ENCODE results near the gene TMIGD2. TPM values are rescaled to one million over a fixed set of nuclear protein-coding genes. Genes with fewer than 3 reads are reported as not detected.

TMIGD2 gene
- total RNA-seq, 1 donor from 2014 or later: 2.7 TPM

DNA sequence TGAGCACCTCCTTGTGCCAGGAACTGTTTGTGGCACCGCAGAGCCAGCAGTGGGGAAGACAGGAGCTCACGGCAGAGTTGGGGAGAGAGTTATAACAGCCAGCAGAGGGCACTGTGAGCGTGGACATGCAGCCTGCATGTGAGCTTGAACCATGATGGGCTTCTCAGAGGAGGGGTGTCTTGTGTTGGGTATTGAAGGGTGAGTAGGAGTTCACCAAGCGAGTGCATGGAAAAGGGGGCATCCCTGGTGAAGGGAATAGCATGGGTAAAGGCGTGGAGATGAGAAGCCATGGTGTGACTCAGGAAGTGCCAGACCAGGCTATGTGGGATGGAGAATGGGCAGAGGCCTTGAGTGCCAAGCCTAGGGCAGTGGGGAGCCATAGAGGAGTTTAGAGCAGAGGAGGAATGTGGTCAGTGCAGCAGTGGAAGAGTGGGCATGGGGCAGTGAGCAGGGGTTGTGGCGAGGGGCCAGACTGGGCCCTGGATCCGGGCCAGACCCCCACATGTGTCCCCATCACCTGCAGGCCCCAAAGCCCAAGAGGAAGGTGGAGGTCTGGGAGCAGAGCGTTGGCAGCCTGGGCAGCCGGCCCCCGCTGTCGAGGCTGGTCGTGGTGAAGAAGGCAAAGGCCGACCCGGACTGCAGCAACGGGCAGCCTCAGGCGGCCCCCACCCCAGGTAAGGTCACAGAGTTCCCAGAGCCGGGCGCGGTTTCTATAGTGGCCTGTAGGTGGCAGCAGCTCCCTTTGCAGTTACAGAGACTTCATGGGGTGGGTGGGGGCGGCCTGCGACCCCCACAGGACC, 34.9 kb downstream of the TMIGD2 start:
- no peaks in the 10 kb centered on the region for H3K4me1 ChIP-seq
- H3K27me3 ChIP-seq: no peaks in the 10 kb centered on the region
- TF ChIP-seq, protein P1, sequence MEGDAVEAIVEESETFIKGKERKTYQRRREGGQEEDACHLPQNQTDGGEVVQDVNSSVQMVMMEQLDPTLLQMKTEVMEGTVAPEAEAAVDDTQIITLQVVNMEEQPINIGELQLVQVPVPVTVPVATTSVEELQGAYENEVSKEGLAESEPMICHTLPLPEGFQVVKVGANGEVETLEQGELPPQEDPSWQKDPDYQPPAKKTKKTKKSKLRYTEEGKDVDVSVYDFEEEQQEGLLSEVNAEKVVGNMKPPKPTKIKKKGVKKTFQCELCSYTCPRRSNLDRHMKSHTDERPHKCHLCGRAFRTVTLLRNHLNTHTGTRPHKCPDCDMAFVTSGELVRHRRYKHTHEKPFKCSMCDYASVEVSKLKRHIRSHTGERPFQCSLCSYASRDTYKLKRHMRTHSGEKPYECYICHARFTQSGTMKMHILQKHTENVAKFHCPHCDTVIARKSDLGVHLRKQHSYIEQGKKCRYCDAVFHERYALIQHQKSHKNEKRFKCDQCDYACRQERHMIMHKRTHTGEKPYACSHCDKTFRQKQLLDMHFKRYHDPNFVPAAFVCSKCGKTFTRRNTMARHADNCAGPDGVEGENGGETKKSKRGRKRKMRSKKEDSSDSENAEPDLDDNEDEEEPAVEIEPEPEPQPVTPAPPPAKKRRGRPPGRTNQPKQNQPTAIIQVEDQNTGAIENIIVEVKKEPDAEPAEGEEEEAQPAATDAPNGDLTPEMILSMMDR (IDR thresholded peaks at IDR 0.05): peak; percentile 81
- peaks cover 63% of the 10 kb centered on the region for H3K36me3 ChIP-seq
- no peak overlapping the region for H3K27ac ChIP-seq
- intact Hi-C loops (cut with DNase I): no loop called here
- DNase-seq (peak; percentile 75), ATAC-seq (peak; percentile 79)
- H3K9me3 ChIP-seq: no peaks in the 10 kb centered on the region
- H3K4me3 ChIP-seq: no peak overlapping the region

DNA sequence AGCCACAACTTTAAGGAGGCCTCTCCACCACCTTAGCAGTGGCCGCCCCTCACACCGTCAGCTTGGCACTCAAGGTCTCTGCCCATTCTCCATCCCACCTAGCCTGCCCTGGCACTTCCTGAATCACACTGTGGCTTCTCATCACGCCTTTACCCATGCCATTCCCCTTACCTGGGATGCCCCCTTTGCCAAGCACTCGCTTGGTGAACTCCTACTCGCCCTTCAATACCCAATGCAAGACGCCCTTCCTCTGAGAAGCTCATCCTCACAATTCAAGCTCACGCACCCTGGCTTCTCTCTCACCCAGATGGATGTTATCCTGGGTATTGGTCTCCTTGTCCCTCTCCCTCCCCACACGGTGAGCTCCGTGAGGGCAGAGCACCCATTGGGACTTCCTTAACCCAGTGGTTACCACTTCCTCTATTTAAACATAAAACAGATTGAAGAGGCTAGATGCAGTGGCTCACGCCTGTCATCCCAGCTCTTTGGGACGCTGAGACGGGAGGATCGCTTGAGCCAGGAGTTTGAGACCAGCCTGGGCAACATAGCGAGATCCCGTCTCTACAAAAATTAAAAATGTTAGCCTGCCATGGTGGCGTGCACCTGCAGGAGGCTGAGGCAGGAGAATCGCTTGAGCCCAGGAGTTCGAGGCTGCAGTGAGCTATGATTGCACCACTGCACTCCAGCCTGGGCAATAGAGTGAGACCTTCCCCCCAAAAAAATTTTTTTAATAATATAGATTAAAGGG, 35.8 kb downstream of the TMIGD2 start:
- intact Hi-C loops (cut with DNase I): no loop called here
- TF ChIP-seq, protein P1 (IDR thresholded peaks at IDR 0.05): no peak
- H3K4me1 ChIP-seq: no peaks in the 10 kb centered on the region
- no peak overlapping the region for H3K4me3 ChIP-seq
- peaks cover 72% of the 10 kb centered on the region for H3K36me3 ChIP-seq
- DNase-seq (no peak), ATAC-seq (peak; percentile 59)
- H3K27me3 ChIP-seq: no peaks in the 10 kb centered on the region
- no peak overlapping the region for H3K27ac ChIP-seq
- H3K9me3 ChIP-seq: no peaks in the 10 kb centered on the region

DNA sequence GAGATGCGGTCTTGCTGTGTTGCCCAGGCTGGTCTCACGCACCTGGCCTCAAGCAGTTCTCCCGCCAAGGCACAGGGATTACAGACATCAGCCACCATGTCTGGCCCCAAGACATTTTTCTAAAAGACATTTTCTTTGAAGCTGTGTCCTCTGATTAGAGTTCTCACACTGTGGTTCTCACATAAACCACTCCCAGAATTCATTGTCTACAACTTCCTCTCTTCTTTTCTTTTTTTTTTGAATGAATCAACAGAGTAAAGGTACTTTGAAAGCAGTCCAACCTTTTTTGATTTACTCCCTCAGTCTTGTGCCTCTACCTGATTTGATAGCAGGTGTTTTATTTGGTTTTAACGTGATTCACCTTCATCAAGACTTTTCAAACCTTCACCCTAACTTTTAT, 37.4 kb downstream of the TMIGD2 start:
- Histone ChIP-seq H3K4me3 (no peak overlapping the region), H3K27ac (no peak overlapping the region), H3K4me1 (no peaks in the 10 kb centered on the region), H3K27me3 (no peaks in the 10 kb centered on the region), H3K36me3 (peaks cover 85% of the 10 kb centered on the region), H3K9me3 (no peaks in the 10 kb centered on the region)
- intact Hi-C loops (cut with DNase I): no loop called here
- DNase-seq (no peak), ATAC-seq (no peak)
- TF ChIP-seq, protein P1 (IDR thresholded peaks at IDR 0.05): no peak

DNA sequence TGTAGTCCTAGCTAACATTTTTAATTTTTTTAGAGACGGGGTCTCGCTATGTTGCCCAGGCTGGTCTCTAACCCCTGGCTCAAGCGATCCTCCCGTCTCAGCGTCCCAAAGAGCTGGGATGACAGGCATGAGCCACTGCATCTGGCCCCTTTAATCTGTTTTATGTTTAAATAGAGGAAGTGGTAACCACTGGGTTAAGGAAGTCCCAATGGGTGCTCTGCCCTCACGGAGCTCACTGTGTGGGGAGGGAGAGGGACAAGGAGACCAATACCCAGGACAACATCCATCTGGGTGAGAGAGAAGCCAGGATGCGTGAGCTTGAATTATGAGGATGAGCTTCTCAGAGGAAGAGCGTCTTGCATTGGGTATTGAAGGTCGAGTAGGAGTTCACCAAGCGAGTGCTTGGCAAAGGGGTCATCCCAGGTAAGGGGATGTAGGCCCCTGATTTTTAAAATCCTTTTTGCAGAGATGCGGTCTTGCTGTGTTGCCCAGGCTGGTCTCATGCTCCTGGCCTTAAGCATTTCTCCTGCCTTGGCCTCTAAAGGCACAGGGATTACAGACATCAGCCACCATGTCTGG, 41.5 kb downstream of the TMIGD2 start:
- peak; percentile 66 for ATAC-seq
- DNase-seq: no peak
- TF ChIP-seq, protein P1 (IDR thresholded peaks at IDR 0.05): no peak
- no peaks in the 10 kb centered on the region for H3K27me3 ChIP-seq
- no peaks in the 10 kb centered on the region for H3K4me1 ChIP-seq
- intact Hi-C loops (cut with DNase I): no loop called here
- peaks cover 88% of the 10 kb centered on the region for H3K36me3 ChIP-seq
- no peak overlapping the region for H3K27ac ChIP-seq
- no peak overlapping the region for H3K4me3 ChIP-seq
- no peaks in the 10 kb centered on the region for H3K9me3 ChIP-seq

DNA sequence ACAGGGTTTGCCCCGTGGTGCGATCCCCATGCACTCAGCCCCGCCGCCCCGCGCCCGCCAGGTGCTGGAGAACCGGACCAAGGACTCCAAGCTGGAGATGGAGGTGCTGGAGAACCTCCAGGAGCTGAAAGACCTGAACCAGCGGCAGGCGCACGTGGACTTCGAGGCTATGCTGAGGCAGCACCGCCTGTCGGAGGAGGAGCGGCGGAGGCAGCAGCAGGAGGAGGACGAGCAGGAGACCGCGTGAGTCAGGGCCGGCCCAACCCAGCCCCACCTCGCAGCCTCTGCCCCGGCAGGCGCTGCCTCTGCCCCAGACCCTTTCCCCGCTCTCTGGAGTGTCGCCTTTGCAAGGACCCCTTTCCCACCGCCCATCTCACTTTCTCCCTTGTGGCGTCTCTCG, 44.0 kb downstream of the TMIGD2 start:
- TF ChIP-seq, protein P1 (IDR thresholded peaks at IDR 0.05): no peak
- ATAC-seq (no peak), DNase-seq (no peak)
- H3K4me3 ChIP-seq: no peak overlapping the region
- no peaks in the 10 kb centered on the region for H3K9me3 ChIP-seq
- intact Hi-C loops (cut with DNase I): no loop called here
- no peak overlapping the region for H3K27ac ChIP-seq
- H3K27me3 ChIP-seq: no peaks in the 10 kb centered on the region
- H3K4me1 ChIP-seq: no peaks in the 10 kb centered on the region
- H3K36me3 ChIP-seq: peaks cover 92% of the 10 kb centered on the region

Data from upper lobe of right lung (tissue), 1 donor.